H9 (cell line): Measurements from ENCODE around the gene C20orf144. TPM values are rescaled to one million over a fixed set of nuclear protein-coding genes. Genes with fewer than 3 reads are reported as not detected.
A peak's percentile ranks its signal among the peaks of the same experiment; 100 is the strongest.

Experiments used
- DNase-seq: peaks from one replicate; pipeline ENCODE4 v3.0.0-alpha.2; 2017
- H2AFZ ChIP-seq: one replicate; pipeline ENCODE4 v1.6.1; 2013; ENCODE audit warnings: mild to moderate bottlenecking, low read length, control low read depth, moderate library complexity
- H2AK5ac ChIP-seq: 2 replicates; pipeline ENCODE4 v1.6.1; 2013; ENCODE audit warnings: low read length, control low read depth, mixed read lengths; ENCODE audit not compliant: insufficient read length
- H2BK120ac ChIP-seq: one replicate; pipeline ENCODE4 v1.6.1; 2013; ENCODE audit warnings: low read depth, mild to moderate bottlenecking, low read length, control low read depth, inconsistent platforms; ENCODE audit not compliant: poor library complexity, severe bottlenecking
- H2BK12ac ChIP-seq: 2 replicates; pipeline ENCODE4 v1.6.1; 2013; ENCODE audit warnings: low read length, control low read depth, mixed read lengths, low read depth; ENCODE audit not compliant: insufficient read length
- H2BK15ac ChIP-seq: 2 replicates; pipeline ENCODE4 v1.6.1; 2013; ENCODE audit warnings: low read depth, low read length, control low read depth
- H2BK20ac ChIP-seq: one replicate; pipeline ENCODE4 v1.6.1; 2013; ENCODE audit warnings: low read depth, mild to moderate bottlenecking, low read length, control low read depth, inconsistent platforms; ENCODE audit not compliant: poor library complexity, severe bottlenecking
- H2BK5ac ChIP-seq: 2 replicates; pipeline ENCODE4 v1.6.1; 2013; ENCODE audit warnings: low read length, control low read depth, mixed read lengths; ENCODE audit not compliant: insufficient read length
- H3K14ac ChIP-seq: 2 replicates; pipeline ENCODE4 v1.6.1; 2013; ENCODE audit warnings: low read length, control low read depth; ENCODE audit not compliant: insufficient read depth
- H3K18ac ChIP-seq: 2 replicates; pipeline ENCODE4 v1.6.1; 2013; ENCODE audit warnings: low read depth, mild to moderate bottlenecking, mixed read lengths, low read length, control low read depth; ENCODE audit not compliant: insufficient read length
- H3K23ac ChIP-seq: 2 replicates; pipeline ENCODE4 v1.6.1; 2013; ENCODE audit warnings: low read length, control low read depth, mixed read lengths, low read depth; ENCODE audit not compliant: insufficient read length
- H3K23me2 ChIP-seq: 2 replicates; pipeline ENCODE4 v1.6.1; 2013; ENCODE audit warnings: low read depth, mild to moderate bottlenecking, mixed read lengths, low read length, control low read depth; ENCODE audit not compliant: insufficient read length, poor library complexity, severe bottlenecking
- H3K27ac ChIP-seq: 2 replicates; pipeline ENCODE4 v1.5.1; 2013; ENCODE audit warnings: low read length, control low read depth, mixed read lengths, low read depth; ENCODE audit not compliant: insufficient read length
- H3K27me3 ChIP-seq: 2 replicates; pipeline ENCODE4 v1.6.1; 2013; ENCODE audit warnings: low read length, control low read depth, inconsistent platforms; ENCODE audit not compliant: insufficient read depth
- H3K4ac ChIP-seq: 2 replicates; pipeline ENCODE4 v1.6.1; 2013; ENCODE audit warnings: low read depth, mild to moderate bottlenecking, control low read depth, inconsistent platforms, low read length, moderate library complexity
- H3K4me1 ChIP-seq: 2 replicates; pipeline ENCODE4 v1.6.1; 2013; ENCODE audit warnings: low read length, control low read depth, inconsistent platforms; ENCODE audit not compliant: insufficient read depth
- H3K4me2 ChIP-seq: 2 replicates; pipeline ENCODE4 v1.6.1; 2013; ENCODE audit warnings: low read length, control low read depth, mixed read lengths; ENCODE audit not compliant: insufficient read length, insufficient read depth
- H3K56ac ChIP-seq: 2 replicates; pipeline ENCODE4 v1.6.1; 2013; ENCODE audit warnings: low read depth, mild to moderate bottlenecking, mixed read lengths, low read length, control low read depth; ENCODE audit not compliant: insufficient read length
- H3K79me1 ChIP-seq: 2 replicates; pipeline ENCODE4 v1.6.1; 2013; ENCODE audit warnings: low read depth, mild to moderate bottlenecking, moderate library complexity, low read length, control low read depth, inconsistent platforms; ENCODE audit not compliant: insufficient read depth, poor library complexity, severe bottlenecking
- H3K79me2 ChIP-seq: 2 replicates; pipeline ENCODE4 v1.6.1; 2013; ENCODE audit warnings: low read length, control low read depth, inconsistent platforms; ENCODE audit not compliant: insufficient read depth
- H3K9ac ChIP-seq: 2 replicates; pipeline ENCODE4 v1.6.1; 2013; ENCODE audit warnings: low read length, control low read depth, mixed read lengths; ENCODE audit not compliant: insufficient read length; ENCODE audit errors: extremely low read depth
- H3K9me3 ChIP-seq: one replicate; pipeline ENCODE4 v1.6.1; 2013; ENCODE audit warnings: low read depth, low read length, inconsistent platforms; ENCODE audit not compliant: control insufficient read depth
- H3T11ph ChIP-seq: one replicate; pipeline ENCODE4 v1.6.1; 2013; ENCODE audit warnings: mild to moderate bottlenecking, low read length, control low read depth, inconsistent platforms
- H4K20me1 ChIP-seq: one replicate; pipeline ENCODE4 v1.6.1; 2013; ENCODE audit not compliant: control insufficient read depth, insufficient read length, insufficient read depth
- H4K5ac ChIP-seq: 2 replicates; pipeline ENCODE4 v1.6.1; 2013; ENCODE audit warnings: low read depth, mild to moderate bottlenecking, mixed read lengths, low read length, control low read depth; ENCODE audit not compliant: insufficient read length
- H4K8ac ChIP-seq: replicated peaks from 2 replicates; pipeline ENCODE4 v1.6.1; 2013; ENCODE audit warnings: low read length, control low read depth, mixed read lengths, low read depth; ENCODE audit not compliant: insufficient read length
- H4K91ac ChIP-seq: 2 replicates; pipeline ENCODE4 v1.6.1; 2013; ENCODE audit warnings: low read depth, mild to moderate bottlenecking, moderate library complexity, mixed read lengths, low read length, control low read depth; ENCODE audit not compliant: insufficient read length
- H3K27ac Mint-ChIP-seq, 3 experiments: 2 replicates in 2 of 3; 3 replicates in 1 of 3; pipeline ENCODE4 v1.8.0; 2020 to 2021; ENCODE audit warnings: mixed read lengths in 3 of 3, mild to moderate bottlenecking in 1 of 3, moderate library complexity in 1 of 3
- H3K27me3 Mint-ChIP-seq: 2 replicates; pipeline ENCODE4 v1.8.0; 2021; ENCODE audit warnings: low read depth, mild to moderate bottlenecking, moderate library complexity, mixed read lengths
- H3K36me3 Mint-ChIP-seq, 3 experiments: 2 replicates in 2 of 3; 3 replicates in 1 of 3; pipeline ENCODE4 v1.8.0; 2020 to 2021; ENCODE audit warnings: low read depth in 3 of 3, mixed read lengths in 3 of 3; ENCODE audit not compliant: insufficient read depth in 1 of 3
- H3K4me1 Mint-ChIP-seq, 2 experiments: 2 replicates each; pipeline ENCODE4 v1.8.0; 2020; ENCODE audit warnings: mixed read lengths in 2 of 2
- H3K4me3 Mint-ChIP-seq, 2 experiments: 2 replicates in 1 of 2; 3 replicates in 1 of 2; pipeline ENCODE4 v1.8.0; 2020 to 2021; ENCODE audit warnings: mild to moderate bottlenecking in 2 of 2, mixed read lengths in 2 of 2, moderate library complexity in 1 of 2
- H3K9me3 Mint-ChIP-seq, 2 experiments: 2 replicates in 1 of 2; 3 replicates in 1 of 2; pipeline ENCODE4 v1.8.0; 2020; ENCODE audit warnings: mild to moderate bottlenecking in 2 of 2, mixed read lengths in 2 of 2, moderate library complexity in 1 of 2
- CTCF ChIP-seq: fragments of 200-600 bp; sonication (generic); conservative IDR thresholded peaks from 3 replicates; pipeline ENCODE4 v1.8.0; 2021; ENCODE audit warnings: antibody characterized with exemption, mild to moderate bottlenecking
- WGBS: extraction: QIAGEN DNeasy Blood & Tissue Kit; methylation state at CpG from one replicate; pipeline ENCODE4 v1.1.7; 2013; ENCODE audit warnings: missing lambda C conversion rate, low lambda C conversion rate, mixed read lengths; ENCODE audit not compliant: insufficient read length; ENCODE audit errors: extremely low coverage; 5-methylcytosine and 5-hydroxymethylcytosine counted together
- total RNA-seq: library from RNA; stranded (reverse); gene quantifications from 2 replicates; pipeline ENCODE4 v1.2.1, GENCODE V29; 2021

Gene C20orf144
- total RNA-seq, 1 experiment from 2014 or later: 0.26 TPM

DNA sequence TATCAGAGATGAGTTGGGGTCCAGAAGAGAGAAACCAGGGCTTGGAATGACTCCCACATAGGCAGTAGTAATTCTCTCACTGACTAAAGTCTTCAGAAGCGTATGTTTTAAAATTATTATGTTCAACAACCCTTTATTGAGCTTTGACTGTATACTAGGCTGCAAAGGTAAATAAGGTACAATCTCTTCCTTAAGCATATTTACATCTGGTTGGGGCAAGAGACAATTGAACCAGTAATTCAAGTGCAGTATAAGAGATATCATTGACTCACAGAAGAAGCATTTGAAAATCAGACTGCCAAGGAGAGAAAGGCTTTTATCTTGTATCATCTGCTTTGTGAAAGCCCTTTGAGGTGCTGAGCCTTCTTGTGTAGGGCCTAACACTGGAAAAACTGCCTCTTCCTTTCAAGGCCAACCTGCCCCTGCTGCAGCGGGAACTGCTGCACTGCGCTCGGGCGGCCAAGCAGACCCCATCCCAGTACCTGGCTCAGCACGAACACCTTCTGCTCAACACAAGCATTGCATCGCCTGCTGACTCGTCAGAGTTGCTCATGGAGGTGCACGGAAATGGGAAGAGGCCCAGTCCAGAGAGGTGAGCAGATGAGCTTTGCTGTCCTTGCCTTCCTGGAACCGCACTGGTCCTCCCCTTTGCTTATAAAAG is 39.3 kb upstream of the C20orf144 start:
- no peak for TF ChIP-seq CTCF

More for the DNA sequence above, 39.3 kb upstream of the C20orf144 start:
- H3K23me2 ChIP-seq: no peaks in the 10 kb centered on the region
- Mint-ChIP-seq H3K9me3 (no peaks in the 10 kb centered on the region), H3K27me3 (no peaks in the 10 kb centered on the region), H3K36me3 (peaks cover 11 to 51% (median 29%) of the 10 kb centered on the region in 3 experiments; a peak in 6 of 7 replicates), H3K27ac (peak overlapping the region in 1 of 3 experiments; percentile 47; a peak in 1 of 7 replicates), H3K4me1 (peaks cover 0 to 3% of the 10 kb centered on the region in 2 experiments; a peak in 1 of 4 replicates), H3K4me3 (no peak overlapping the region)
- no peak overlapping the region for H3K27ac ChIP-seq
- no peak overlapping the region for H2AK5ac ChIP-seq
- no peak for DNase-seq
- no peak overlapping the region for H2BK5ac ChIP-seq
- no peak overlapping the region for H3T11ph ChIP-seq
- H2BK120ac ChIP-seq: no peak overlapping the region
- no peak overlapping the region for H2BK20ac ChIP-seq
- no CpG with 5 or more reads among the region's 10 CpGs for WGBS
- H3K18ac ChIP-seq: no peak overlapping the region
- H2BK12ac ChIP-seq: no peak overlapping the region
- H3K79me2 ChIP-seq: no peaks in the 10 kb centered on the region
- no peak overlapping the region for H2AFZ ChIP-seq
- H4K5ac ChIP-seq: no peak overlapping the region
- H4K91ac ChIP-seq: no peak overlapping the region
- no peaks in the 10 kb centered on the region for H3K79me1 ChIP-seq
- H3K56ac ChIP-seq: no peak overlapping the region
- no peak overlapping the region for H3K14ac ChIP-seq
- no peak overlapping the region for H3K4me2 ChIP-seq
- H4K20me1 ChIP-seq: no peaks in the 10 kb centered on the region
- no peaks in the 10 kb centered on the region for H3K4me1 ChIP-seq
- no peak overlapping the region for H4K8ac ChIP-seq
- H2BK15ac ChIP-seq: no peak overlapping the region
- H3K23ac ChIP-seq: no peak overlapping the region
- no peaks in the 10 kb centered on the region for H3K9me3 ChIP-seq
- H3K4ac ChIP-seq: no peak overlapping the region
- no peaks in the 10 kb centered on the region for H3K27me3 ChIP-seq
- H3K9ac ChIP-seq: no peak overlapping the region
